NCI-H2029 (cell line): ENCODE results near the gene RAPSN.
A peak's percentile ranks its signal among the peaks of the same experiment; 100 is the strongest.

Source experiments
- DNase-seq: peaks from one replicate; lab custom pipeline; 2025; lab: John Stamatoyannopoulos, UW

The RAPSN gene

DNA sequence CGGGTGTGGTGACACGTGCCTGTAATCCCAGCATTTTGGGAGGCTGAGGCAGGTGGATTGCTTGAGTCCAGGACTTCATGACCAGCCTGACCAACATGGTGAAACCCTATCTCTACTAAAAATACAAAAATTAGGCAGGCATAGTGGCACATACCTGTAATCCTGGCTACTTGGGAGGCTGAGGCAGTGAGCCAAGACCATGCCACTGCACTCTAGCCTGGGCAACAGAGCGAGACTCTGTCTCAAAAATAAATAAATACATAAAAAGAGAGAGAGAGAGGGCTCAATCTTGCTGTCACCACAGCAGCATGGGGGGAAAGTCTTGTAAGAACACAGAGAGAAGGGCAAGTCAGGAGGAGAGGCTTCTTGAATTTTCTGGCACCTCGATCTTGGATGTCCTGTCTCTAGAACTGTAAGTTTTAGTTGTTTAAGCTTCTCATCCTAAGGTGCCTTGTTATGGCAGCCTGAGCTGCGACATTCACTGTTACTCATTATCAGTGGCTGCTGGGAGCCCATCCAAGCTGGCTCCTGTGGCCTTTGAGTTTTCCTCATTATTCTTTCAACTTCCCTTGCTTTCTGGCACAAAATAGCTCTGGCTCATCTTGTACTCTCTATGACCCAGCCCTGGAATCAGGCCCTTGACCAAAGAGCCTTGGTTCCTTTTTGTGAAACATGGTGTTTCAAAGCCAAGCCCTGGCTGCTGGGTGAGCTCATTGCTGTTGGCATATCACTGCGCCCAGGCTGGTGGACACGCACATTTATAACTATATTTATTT is 14.7 kb downstream of the RAPSN start:
- DNase-seq: no peak

DNA sequence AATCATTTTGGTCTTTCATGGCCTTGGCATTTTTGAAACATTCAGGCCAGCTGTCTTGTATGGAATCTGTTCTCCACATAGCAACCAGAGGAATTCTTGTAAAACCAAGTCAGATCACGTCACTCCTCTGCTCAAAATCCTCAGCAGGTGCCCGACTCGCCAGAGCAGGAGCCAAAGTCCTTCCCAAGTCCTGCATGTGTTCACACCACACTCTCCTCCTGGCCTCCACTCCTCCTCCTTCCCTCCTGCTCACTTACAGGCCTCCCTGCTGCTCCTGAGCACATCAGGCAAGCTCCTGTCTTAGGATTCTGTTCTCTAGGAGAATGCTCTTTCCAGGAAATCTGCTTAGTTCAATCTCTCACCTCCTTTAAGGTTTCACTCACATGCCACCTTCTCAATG is 15.8 kb downstream of the RAPSN start:
- no peak for DNase-seq

- DNase-seq: no peak
These were observed 17.4 kb downstream of the RAPSN start for GRCh38 chr11:47431356-47432083.

- no peak for DNase-seq
These were observed 18.4 kb downstream of the RAPSN start for GRCh38 chr11:47430524-47430923.

DNA sequence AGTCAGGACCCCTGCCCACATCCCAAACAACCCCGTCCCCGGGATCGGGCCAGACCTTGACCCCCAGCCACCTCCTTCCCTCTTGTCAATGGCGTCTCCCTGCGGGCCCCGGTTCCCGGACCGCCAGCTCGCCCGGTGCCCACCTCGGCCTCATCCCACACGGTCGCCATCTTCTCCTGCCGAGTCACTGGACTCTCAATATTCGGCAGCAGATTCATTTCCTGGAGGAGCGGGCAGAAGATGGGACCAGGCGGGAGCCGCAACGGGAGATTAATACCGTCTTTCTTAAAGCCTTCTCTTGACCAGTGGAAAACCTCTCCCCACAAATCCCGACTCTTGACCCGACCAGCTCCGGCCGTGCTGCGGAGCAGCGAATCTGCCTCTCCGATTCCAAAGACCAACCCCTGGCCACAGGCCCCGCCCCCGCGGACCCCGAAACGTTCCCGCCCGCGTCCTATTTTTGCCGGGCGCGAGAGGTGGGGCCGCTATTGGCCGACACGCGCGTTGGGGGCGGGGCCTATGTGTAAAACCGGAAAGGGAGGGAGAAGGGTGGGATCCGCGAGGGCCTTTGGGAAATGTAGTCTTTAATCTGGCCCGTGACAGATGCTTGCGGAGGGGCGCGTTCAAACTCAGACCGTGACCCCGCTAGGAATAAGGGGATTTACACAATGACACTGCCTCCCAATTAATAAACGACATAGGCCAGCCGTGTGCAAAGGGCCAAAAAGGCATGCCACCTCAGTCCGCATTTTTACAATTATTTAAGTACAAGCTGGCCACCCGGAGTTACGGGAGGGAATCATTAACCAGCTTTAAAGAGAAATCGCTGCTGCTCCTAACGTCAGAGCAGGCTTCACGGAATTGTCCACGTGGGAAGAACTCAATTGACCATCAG is 22.6 kb downstream of the RAPSN start, which contains the start of gene PSMC3:
Gene PSMC3 (minus strand): TSS at position 378 of the 895 bp plus-strand sequence. CDS start 160 bp downstream, at position 218.
- DNase-seq: peak; percentile 96

- DNase-seq: no peak
These were observed 23.3 kb downstream of the RAPSN start for GRCh38 chr11:47425611-47426010.

GRCh38 chr11:47418454-47419259 is 30.3 kb downstream of the RAPSN start:
- no peak for DNase-seq

DNA sequence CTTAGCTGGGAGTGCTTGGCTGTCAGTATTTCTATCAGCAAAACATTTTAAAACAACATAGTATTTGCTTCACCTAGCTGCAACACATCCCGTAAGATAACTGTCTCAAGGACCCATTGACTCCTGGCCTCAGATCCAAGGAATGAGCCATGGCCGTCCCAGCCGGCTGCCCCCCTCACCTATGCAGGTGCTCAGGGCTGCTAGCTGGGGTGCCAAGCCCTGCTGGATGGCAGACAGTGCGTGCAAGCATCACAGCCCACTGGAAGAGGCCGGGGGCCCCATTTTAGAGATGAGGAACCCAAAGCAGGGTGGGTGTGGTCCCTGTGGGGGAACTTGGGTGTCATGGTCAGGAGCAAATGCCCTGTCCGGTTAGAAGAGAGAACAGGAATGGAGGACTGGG is 31.2 kb downstream of the RAPSN start:
- DNase-seq: no peak

DNA sequence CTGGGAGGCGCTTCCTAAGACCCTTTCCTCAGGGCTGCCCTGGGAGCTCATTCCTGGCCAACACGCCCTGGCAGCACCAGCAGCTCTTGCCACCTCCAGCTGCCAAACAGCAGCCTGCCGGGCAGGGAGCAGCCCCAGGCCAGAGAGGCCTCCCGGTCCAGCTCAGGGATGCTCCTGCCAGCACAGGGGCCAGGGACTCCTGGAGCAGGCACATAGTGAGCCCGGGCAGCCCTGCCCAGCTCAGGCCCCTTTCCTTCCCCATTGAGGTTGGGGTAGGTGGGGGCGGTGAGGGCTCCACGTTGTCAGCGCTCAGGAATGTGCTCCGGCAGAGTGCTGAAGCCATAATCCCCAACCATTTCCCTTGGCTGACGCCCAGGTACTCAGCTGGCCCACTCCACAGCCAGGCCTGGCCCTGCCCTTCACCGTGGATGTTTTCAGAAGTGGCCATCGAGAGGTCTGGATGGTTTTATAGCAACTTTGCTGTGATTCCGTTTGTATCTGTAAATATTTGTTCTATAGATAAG is 32.9 kb downstream of the RAPSN start:
- peak; percentile 63 for DNase-seq

DNA sequence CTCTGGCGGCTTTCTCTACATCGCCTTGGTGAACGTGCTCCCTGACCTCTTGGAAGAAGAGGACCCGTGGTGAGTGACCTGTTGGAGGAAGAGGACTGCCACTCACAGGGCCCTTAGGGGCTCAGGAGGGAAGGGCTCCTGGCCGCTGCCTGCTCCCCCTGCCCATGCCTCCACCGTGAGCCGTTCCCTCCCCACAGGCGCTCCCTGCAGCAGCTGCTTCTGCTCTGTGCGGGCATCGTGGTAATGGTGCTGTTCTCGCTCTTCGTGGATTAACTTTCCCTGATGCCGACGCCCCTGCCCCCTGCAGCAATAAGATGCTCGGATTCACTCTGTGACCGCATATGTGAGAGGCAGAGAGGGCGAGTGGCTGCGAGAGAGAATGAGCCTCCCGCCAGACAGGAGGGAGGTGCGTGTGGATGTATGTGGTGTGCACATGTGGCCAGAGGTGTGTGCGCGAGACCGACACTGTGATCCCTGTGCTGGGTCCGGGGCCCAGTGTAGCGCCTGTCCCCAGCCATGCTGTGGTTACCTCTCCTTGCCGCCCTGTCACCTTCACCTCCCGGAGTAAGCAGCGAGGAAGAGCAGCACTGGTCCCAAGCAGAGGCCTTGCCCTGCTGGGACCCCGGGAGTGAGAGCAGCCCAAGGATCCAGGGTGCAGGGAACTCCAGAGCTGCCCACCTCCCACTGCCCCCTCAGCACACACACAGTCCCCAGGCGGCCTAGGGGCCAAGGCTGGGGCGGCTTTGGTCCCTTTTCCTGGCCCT is 33.7 kb downstream of the RAPSN start:
- no peak for DNase-seq

GRCh38 chr11:47414685-47415070 is 34.3 kb downstream of the RAPSN start:
- DNase-seq: no peak

DNA sequence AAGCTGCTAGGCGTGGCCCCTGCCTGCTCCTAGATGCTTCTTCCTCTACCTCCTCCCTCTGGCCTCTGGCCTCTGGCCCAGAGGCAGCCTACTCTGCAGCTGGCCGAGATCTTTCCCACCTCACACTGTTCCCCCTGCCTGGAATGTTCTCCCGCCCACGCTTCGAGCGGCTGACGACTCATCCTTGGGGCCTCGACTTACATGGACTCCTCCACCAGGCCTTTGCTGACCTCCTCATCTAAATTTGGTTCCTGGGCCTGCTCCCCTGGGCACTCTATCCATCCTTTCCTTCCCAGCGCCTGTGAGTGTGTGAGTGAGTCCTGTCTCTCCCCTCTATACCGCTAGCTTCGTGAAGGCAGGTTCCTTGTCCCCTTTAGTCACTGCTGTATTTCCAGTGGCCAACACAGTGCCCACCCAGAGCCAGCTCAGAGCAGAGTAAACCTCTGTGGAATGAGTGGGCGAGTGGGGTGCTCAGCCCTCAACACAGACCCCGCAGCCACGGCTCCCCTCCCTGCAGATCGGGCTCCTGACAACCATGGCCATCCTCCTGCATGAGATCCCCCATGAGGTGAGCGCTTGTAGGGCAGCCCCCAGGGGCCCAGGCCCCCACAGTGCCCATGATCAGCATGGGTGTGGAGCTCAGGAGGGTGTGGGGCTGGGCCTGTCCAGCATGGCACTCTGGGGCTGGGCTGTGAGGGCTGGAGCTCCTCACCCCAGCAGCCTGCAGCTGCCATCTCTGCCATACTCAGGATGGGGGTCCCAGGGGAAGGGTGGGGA is 34.8 kb downstream of the RAPSN start:
- no peak for DNase-seq

GRCh38 chr11:47413351-47413750 is 35.6 kb downstream of the RAPSN start:
- no peak for DNase-seq

DNA sequence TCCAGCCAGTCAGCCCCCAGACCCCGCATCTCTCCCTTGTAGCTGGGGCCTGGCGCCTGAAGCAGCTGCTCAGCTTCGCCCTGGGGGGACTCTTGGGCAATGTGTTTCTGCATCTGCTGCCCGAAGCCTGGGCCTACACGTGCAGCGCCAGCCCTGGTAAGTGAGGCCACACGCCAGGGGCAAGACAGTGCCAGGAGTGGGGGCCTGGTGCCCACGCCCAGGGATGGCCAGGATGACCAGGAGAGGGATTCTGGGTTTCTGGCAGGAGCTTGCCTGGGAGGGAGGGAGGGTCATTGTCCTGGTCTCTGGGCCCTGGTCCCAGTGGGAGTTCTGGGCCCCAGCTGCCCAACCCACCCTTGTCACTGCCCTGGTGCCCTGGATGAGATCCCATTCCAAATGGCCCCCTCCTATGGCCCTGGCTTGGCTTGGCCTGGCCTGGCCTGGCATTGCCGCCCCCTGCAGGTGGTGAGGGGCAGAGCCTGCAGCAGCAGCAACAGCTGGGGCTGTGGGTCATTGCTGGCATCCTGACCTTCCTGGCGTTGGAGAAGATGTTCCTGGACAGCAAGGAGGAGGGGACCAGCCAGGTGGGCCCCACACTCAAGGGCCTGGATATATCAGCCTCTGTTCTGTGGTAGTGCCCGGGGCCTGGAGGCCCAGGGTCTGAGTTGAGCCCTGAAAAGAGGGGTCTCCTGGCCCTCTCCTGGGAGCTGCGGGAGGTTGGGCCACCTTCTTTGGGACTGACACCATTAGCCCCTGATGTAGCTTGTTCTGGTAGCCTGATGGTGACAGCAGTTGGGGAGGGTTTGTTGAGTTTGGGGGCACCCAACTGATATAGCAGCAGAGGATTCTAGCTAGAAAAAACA is 36.8 kb downstream of the RAPSN start:
- DNase-seq: no peak

DNA sequence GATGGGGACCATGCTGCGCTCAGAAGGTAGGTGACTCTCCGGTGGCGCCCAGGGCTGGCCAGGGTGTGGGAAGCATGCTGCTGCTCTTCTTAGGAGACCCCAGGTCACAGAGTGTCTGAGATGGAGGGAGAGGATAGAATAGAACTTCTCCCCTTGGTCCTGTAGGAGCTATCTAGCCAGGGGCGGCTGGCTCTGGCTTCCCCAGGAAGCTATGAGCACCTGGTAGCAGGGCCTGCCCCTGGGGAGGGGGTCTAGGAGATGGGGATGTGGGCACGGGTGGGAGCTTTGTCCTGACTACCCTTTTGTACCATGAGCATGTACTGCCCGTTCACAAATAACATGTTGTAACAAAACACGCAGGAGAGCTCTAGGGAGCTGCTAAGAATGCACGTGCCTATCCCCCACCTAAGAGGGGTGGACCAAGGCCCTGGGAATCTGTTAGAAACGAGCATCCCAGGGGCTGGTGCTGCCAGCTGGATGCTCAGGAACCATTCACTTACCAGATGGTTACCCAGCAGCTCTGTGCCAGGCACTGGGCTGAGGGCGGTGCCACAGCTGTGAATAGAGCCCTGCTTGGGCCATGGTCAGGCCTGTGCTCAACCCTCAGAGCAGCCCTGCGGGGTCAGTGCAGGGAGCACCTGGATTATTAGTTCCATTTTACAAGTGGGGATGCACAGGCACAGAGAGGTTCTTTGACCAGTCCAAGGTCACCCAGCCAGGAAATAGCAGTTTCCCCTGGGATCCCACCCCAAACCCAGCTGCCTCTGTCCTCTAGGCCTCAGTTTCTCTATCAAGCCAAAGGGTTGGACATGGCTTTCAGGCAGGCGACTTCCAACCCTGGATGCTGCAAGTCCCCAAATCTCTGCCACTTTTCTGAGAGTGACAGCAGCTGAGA is 38.3 kb downstream of the RAPSN start:
- no peak for DNase-seq

- no peak for DNase-seq
These were observed 39.2 kb downstream of the RAPSN start for GRCh38 chr11:47409440-47410369.
